B cell (primary cell): Measurements from ENCODE around the gene MAP2K7. TPM values are rescaled to one million over a fixed set of nuclear protein-coding genes. Genes with fewer than 3 reads are reported as not detected.
"Not testable (repeated sequence)": the region's sequence is repeated elsewhere in the genome, so short reads cannot be mapped to it uniquely, and the experiment has no call there.

ENCODE experiments used
- ATAC-seq: fragments of 200-7000 bp; cut with Tn5 transposase; one replicate; pipeline ENCODE4 v1.10.0; 2021; ENCODE audit warnings: low read depth, mild to moderate bottlenecking, moderate number of reproducible peaks, moderate library complexity
- CTCF ChIA-PET: fragments of 350-600 bp; sonication (Branson Sonifier 250); formaldehyde crosslinking; loops from one replicate; lab custom pipeline; 2021; ENCODE audit warnings: antibody characterized with exemption, inconsistent platforms; lab: Charles Lee
- POLR2A ChIA-PET: fragments of 350-600 bp; sonication (Branson Sonifier 250); formaldehyde crosslinking; loops from one replicate; lab custom pipeline; 2021; ENCODE audit warnings: antibody characterized with exemption; lab: Charles Lee
- DNase-seq: peaks from one replicate; pipeline ENCODE4 v3.0.0; 2013
- H2AFZ ChIP-seq: 2 replicates; pipeline ENCODE4 v1.6.1; 2012; ENCODE audit warnings: mild to moderate bottlenecking, low read depth, low read length; ENCODE audit not compliant: insufficient read depth, poor library complexity, severe bottlenecking
- H3K27ac ChIP-seq, 2 donors: 1 replicate in 1 of 2; 2 replicates in 1 of 2; pipeline ENCODE4 v1.5.1; 2012 to 2013; ENCODE audit warnings: low read length in 2 of 2, mild to moderate bottlenecking in 2 of 2, moderate library complexity in 1 of 2
- H3K27me3 ChIP-seq, 4 experiments: fragments of 200-600 bp in 1 of 4; sonication (generic) in 1 of 4; replicated peaks in 1 of 4; 1 replicate in 2 of 4; 2 replicates in 2 of 4; pipeline versions ENCODE4 v1.6.1 to v1.7.0; 2013 to 2016; ENCODE audit warnings: low read length in 3 of 4, mild to moderate bottlenecking in 2 of 4, mixed read lengths in 1 of 4, moderate library complexity in 1 of 4; ENCODE audit not compliant: insufficient read depth in 4 of 4, control insufficient read depth in 3 of 4; ENCODE audit errors: control extremely low read depth in 1 of 4
- H3K36me3 ChIP-seq, 2 experiments: replicated peaks in 1 of 2; 1 replicate in 1 of 2; 2 replicates in 1 of 2; pipeline versions ENCODE4 v1.6.1 to v1.7.1; 2013; ENCODE audit warnings: low read length in 1 of 2; ENCODE audit not compliant: insufficient read depth in 2 of 2, control insufficient read depth in 1 of 2; ENCODE audit errors: control extremely low read depth in 1 of 2, extremely low read depth in 1 of 2
- H3K4me1 ChIP-seq, 2 donors: fragments of 200-600 bp in 1 of 2; sonication (generic) in 1 of 2; 1 replicate in 1 of 2; 2 replicates in 1 of 2; pipeline versions ENCODE4 v1.5.1 to v1.6.1; 2013 to 2017; ENCODE audit warnings: low read length in 2 of 2; ENCODE audit not compliant: control insufficient read depth in 2 of 2, insufficient read depth in 2 of 2
- H3K4me2 ChIP-seq: replicated peaks from 2 replicates; pipeline ENCODE3; 2012; ENCODE audit warnings: mild to moderate bottlenecking, low read depth, low read length; ENCODE audit not compliant: poor library complexity, severe bottlenecking
- H3K4me3 ChIP-seq, 5 experiments: fragments of 200-600 bp in 1 of 5; sonication (generic) in 1 of 5; 1 replicate in 3 of 5; 2 replicates in 2 of 5; pipeline versions ENCODE4 v1.5.1 to v1.7.0; 2011 to 2016; ENCODE audit warnings: low read length in 4 of 5, mild to moderate bottlenecking in 4 of 5, low read depth in 2 of 5, control low read depth in 1 of 5, moderate library complexity in 1 of 5; ENCODE audit not compliant: insufficient read depth in 1 of 5; ENCODE audit errors: control extremely low read depth in 1 of 5, extremely low read depth in 1 of 5
- H3K79me2 ChIP-seq: fragments of 200-600 bp; sonication (generic); one replicate; pipeline ENCODE4 v1.6.0; 2016; ENCODE audit warnings: low read length; ENCODE audit not compliant: control insufficient read depth, insufficient read depth
- H3K9ac ChIP-seq: fragments of 200-600 bp; sonication (generic); 2 replicates; pipeline ENCODE4 v1.6.1; 2017; ENCODE audit warnings: mild to moderate bottlenecking, low read length, moderate library complexity
- H3K9me3 ChIP-seq, 3 donors: one replicate each; pipeline versions ENCODE4 v1.6.1 to v1.7.1; 2013; ENCODE audit warnings: low read length in 2 of 3; ENCODE audit not compliant: control insufficient read depth in 2 of 3, insufficient read depth in 1 of 3; ENCODE audit errors: control extremely low read depth in 1 of 3
- H4K20me1 ChIP-seq: 2 replicates; pipeline ENCODE4 v1.6.0; 2012; ENCODE audit warnings: mild to moderate bottlenecking, low read length; ENCODE audit not compliant: insufficient read depth, control insufficient read depth, poor library complexity, severe bottlenecking
- H3K27ac Mint-ChIP-seq: one replicate; pipeline ENCODE4 v1.8.0; 2021; ENCODE audit warnings: mixed read lengths
- H3K27me3 Mint-ChIP-seq: one replicate; pipeline ENCODE4 v1.8.0; 2021; ENCODE audit warnings: mixed read lengths
- H3K4me1 Mint-ChIP-seq: one replicate; pipeline ENCODE4 v1.8.0; 2021; ENCODE audit warnings: mixed read lengths
- H3K4me3 Mint-ChIP-seq: one replicate; pipeline ENCODE4 v1.8.0; 2021; ENCODE audit warnings: mixed read lengths
- H3K9me3 Mint-ChIP-seq: one replicate; pipeline ENCODE4 v1.8.0; 2022; ENCODE audit warnings: mixed read lengths; ENCODE audit not compliant: insufficient read depth
- EZH2 ChIP-seq: IDR thresholded peaks from 2 replicates; pipeline ENCODE4 v1.6.1; 2012; ENCODE audit warnings: borderline replicate concordance, low read depth, mild to moderate bottlenecking, moderate library complexity, low read length; ENCODE audit not compliant: insufficient read depth, poor library complexity, severe bottlenecking
- WGBS: methylation state at CpG from one replicate; pipeline ENCODE4 v1.1.5; 2013; ENCODE audit warnings: missing lambda C conversion rate; ENCODE audit not compliant: insufficient coverage; 5-methylcytosine and 5-hydroxymethylcytosine counted together
- intact Hi-C: fragments of 100-400 bp; cut with micrococcal nuclease; formaldehyde crosslinking; loops from one replicate; pipeline ENCODE4 v1.10.0; 2022
- polyA plus RNA-seq: library from polyadenylated mRNA; depleted of rRNA; stranded (reverse); fragments of >200 nt; gene quantifications from 2 replicates; pipeline ENCODE4 v1.2.3, GENCODE V29; 2012
- total RNA-seq, 2 donors: library from RNA; stranded (reverse); fragments of 120-200 nt in 1 of 2; gene quantifications; 1 replicate in 1 of 2; 2 replicates in 1 of 2; pipeline versions ENCODE4 v1.2.3 to v1.2.4, GENCODE V29; 2013 to 2022
- TF ChIP-seq, protein P1 (sequence below): fragments of 200-600 bp; IDR thresholded peaks from one replicate; pipeline ENCODE4 v1.8.0; 2022; ENCODE audit warnings: antibody characterized with exemption, mild to moderate bottlenecking

The MAP2K7 gene
- total and polyA plus RNA-seq, 2 donors (not counting 1 experiment from before 2014, with no cell fraction given) = 56.0 to 71.9 TPM

DNA sequence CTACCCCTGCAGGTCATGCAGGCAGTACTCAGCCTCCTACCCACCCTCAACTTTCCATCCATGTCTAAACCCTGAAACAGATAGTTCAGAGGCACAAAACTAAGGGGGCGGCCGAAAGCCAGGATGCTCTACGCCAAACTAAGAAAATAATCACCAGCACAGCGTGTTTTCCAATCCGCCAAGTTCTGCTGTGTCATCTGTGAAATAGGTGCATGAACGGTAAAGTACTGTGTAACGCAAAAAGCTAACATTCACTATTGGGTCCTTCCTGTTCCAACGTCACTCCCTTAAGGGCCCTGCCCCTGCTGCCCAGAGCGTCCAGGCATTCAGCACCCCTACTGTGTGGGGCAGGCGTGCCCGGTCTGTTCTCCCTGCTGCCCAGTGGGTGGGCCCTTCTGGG, 52.0 kb downstream of the MAP2K7 start:
- DNase-seq = no peak
- ATAC-seq = no peak
- Histone ChIP-seq H3K79me2 (no peaks in the 10 kb centered on the region), H3K27ac (no peak overlapping the region), H3K4me1 (no peaks in the 10 kb centered on the region), H3K36me3 (peaks cover 0 to 4% of the 10 kb centered on the region in 2 experiments), H2AFZ (no peak overlapping the region), H3K9ac (no peak overlapping the region), H4K20me1 (no peaks in the 10 kb centered on the region), H3K9me3 (no peaks in the 10 kb centered on the region), H3K4me3 (no peak overlapping the region), H3K4me2 (no peak overlapping the region), H3K27me3 (no peaks in the 10 kb centered on the region)
- ChIA-PET CTCF (no interaction called here), POLR2A (interaction anchor here (0.7 kb wide), 1 partner anchor 20 kb away, joined by 9 read pairs; no protein-coding TSS in a partner anchor)
- Mint-ChIP-seq H3K4me3 (no peak overlapping the region), H3K9me3 (no peaks in the 10 kb centered on the region), H3K4me1 (no peaks in the 10 kb centered on the region), H3K27ac (no peak overlapping the region), H3K27me3 (no peaks in the 10 kb centered on the region)
- TF ChIP-seq, protein P1, sequence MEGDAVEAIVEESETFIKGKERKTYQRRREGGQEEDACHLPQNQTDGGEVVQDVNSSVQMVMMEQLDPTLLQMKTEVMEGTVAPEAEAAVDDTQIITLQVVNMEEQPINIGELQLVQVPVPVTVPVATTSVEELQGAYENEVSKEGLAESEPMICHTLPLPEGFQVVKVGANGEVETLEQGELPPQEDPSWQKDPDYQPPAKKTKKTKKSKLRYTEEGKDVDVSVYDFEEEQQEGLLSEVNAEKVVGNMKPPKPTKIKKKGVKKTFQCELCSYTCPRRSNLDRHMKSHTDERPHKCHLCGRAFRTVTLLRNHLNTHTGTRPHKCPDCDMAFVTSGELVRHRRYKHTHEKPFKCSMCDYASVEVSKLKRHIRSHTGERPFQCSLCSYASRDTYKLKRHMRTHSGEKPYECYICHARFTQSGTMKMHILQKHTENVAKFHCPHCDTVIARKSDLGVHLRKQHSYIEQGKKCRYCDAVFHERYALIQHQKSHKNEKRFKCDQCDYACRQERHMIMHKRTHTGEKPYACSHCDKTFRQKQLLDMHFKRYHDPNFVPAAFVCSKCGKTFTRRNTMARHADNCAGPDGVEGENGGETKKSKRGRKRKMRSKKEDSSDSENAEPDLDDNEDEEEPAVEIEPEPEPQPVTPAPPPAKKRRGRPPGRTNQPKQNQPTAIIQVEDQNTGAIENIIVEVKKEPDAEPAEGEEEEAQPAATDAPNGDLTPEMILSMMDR = no peak
- no peak for TF ChIP-seq EZH2
- 73% methylated on average over 11 of the region's 11 CpGs for WGBS
- intact Hi-C loops = no loop called here

DNA sequence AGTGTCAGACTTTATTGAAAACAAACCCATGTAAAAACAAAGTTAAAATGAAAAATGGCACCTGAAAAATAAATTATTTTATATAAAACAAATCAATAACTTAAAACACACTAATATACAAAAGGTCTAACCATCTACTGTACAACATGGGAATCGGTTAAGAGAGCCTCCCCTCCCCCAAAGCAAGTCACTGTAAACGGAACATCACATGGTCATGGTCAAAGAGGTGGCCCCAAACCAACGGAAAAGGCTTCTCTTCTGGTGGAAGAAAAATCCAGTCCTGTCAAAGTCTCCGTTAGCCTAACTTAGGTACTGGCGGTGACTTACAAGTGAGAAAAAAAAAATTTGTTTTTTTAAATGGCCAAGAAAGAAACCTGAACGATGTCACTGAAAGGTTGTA, 55.5 kb downstream of the MAP2K7 start:
- Mint-ChIP-seq H3K27ac (no peak overlapping the region), H3K4me3 (no peak overlapping the region), H3K9me3 (no peaks in the 10 kb centered on the region), H3K4me1 (no peaks in the 10 kb centered on the region), H3K27me3 (no peaks in the 10 kb centered on the region)
- Histone ChIP-seq H4K20me1 (no peaks in the 10 kb centered on the region), H3K79me2 (no peaks in the 10 kb centered on the region), H3K27me3 (no peaks in the 10 kb centered on the region), H3K4me1 (no peaks in the 10 kb centered on the region), H3K9ac (no peak overlapping the region), H2AFZ (no peak overlapping the region), H3K36me3 (peaks cover 0 to 22% of the 10 kb centered on the region in 2 experiments), H3K4me3 (no peak overlapping the region), H3K4me2 (no peak overlapping the region), H3K27ac (no peak overlapping the region), H3K9me3 (no peaks in the 10 kb centered on the region)
- no peak for TF ChIP-seq EZH2
- TF ChIP-seq, protein P1 = no peak
- WGBS = 26% methylated on average over 6 of the region's 6 CpGs
- ChIA-PET CTCF (interaction anchor here (0.6 to 2.3 kb wide), 2 partner anchors 15 to 419 kb away, joined by 3 to 8 read pairs; partner anchors contain the start of gene TIMM44), POLR2A (no interaction called here)
- ATAC-seq = no peak
- intact Hi-C loops = no loop called here
- no peak for DNase-seq

DNA sequence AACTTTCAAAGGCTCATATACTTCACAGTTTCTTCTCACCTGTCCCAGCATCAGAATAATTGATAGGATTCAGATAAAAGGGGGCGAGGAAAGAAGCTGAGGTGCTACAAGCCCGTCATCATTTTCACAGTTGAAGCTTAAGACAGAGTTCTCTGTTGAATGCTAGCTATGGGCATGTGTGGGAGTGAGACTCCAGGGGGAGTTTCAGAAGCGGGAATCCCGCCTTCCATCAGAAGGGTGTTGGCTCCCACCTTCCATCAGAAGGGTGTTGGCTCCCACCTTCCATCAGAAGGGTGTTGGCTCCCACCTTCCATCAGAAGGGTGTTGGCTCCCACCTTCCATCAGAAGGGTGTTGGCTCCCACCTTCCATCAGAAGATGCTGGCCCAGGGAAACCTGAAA, 57.4 kb downstream of the MAP2K7 start:
- WGBS = 100% methylated on average over 1 of the region's 4 CpGs

More for the DNA sequence above, 57.4 kb downstream of the MAP2K7 start:
- CTCF ChIA-PET = interaction anchor here (1.0 to 2.3 kb wide), 3 partner anchors 10 to 43 kb away, joined by 3 to 8 read pairs (median 3); partner anchors contain the start of gene TIMM44
- H3K9me3 Mint-ChIP-seq, H3K27me3 Mint-ChIP-seq, DNase-seq, POLR2A ChIA-PET, H3K79me2 ChIP-seq, H4K20me1 ChIP-seq, H3K4me1 Mint-ChIP-seq, H3K27ac ChIP-seq, H3K9ac ChIP-seq, H3K27me3 ChIP-seq, H3K27ac Mint-ChIP-seq, intact Hi-C loops, H3K4me1 ChIP-seq, H3K4me3 ChIP-seq, H3K4me2 ChIP-seq, H3K4me3 Mint-ChIP-seq, ATAC-seq, H3K9me3 ChIP-seq, H2AFZ ChIP-seq: not testable (repeated sequence)
- H3K36me3 ChIP-seq = peaks cover 0 to 37% of the 10 kb centered on the region in 2 experiments
